ENCODE results near the gene CTSL. TPM values are rescaled to one million over a fixed set of nuclear protein-coding genes. Genes with fewer than 3 reads are reported as not detected.
"Not testable (repeated sequence)": the region's sequence is repeated elsewhere in the genome, so short reads cannot be mapped to it uniquely, and the experiment has no call there.

Gene CTSL
- polyA plus RNA-seq, 2 of the 4 experiments (the other 2 are of a cell fraction), result 725 to 902 TPM

DNA sequence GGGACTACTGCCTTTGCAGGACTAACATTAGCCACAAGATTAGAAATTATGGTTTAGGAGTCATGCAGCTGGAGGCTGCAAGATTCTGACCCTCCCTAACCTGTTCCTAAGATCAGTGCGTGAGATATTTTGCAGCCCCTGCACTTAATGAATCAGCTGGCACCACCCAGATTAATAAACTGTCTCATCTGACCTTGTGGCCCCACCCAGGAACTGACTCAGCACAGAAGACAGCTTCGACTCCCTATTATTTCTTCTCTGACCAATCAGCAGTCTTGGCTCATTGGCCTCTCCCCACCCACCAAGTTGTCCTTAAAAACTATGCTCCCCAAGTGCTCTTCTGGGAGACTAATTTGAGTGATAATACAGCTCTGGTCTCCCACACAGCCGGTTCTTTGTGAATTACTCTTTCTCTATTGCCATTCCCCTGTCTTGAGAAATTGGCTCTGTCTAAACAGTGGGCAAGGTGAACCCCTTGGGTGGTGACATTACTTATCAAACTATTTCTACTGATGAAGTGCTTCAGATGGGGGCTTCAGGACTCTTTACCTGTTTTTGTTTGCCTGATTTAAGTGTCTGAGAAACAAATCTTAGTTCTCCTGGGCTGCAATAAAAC, 17.0 kb downstream of the CTSL start:
- no peak overlapping the region for H3K4me2 ChIP-seq
- H3K9me3 ChIP-seq, result no peaks in the 10 kb centered on the region
- ATAC-seq, result no peak
- CTCF ChIA-PET, result interaction anchor here (1.0 kb wide), 1 partner anchor 14 kb away, joined by 3 read pairs; no protein-coding TSS in a partner anchor
- DNase-seq (ENCODE audit: low read depth in 1 of 2, low spot score in 1 of 2), result no peak
- POLR2A ChIA-PET, result no interaction called here
- TF ChIP-seq, protein P1, sequence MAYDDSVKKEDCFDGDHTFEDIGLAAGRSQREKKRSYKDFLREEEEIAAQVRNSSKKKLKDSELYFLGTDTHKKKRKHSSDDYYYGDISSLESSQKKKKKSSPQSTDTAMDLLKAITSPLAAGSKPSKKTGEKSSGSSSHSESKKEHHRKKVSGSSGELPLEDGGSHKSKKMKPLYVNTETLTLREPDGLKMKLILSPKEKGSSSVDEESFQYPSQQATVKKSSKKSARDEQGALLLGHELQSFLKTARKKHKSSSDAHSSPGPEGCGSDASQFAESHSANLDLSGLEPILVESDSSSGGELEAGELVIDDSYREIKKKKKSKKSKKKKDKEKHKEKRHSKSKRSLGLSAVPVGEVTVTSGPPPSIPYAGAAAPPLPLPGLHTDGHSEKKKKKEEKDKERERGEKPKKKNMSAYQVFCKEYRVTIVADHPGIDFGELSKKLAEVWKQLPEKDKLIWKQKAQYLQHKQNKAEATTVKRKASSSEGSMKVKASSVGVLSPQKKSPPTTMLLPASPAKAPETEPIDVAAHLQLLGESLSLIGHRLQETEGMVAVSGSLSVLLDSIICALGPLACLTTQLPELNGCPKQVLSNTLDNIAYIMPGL (CRISPR knock-in tag; IDR thresholded peaks at IDR 0.05; ENCODE audit: borderline replicate concordance), result no peak
- no peak for TF ChIP-seq TFCP2L1 (CRISPR knock-in tag; IDR thresholded peaks at IDR 0.05)
- TF ChIP-seq, protein P2, sequence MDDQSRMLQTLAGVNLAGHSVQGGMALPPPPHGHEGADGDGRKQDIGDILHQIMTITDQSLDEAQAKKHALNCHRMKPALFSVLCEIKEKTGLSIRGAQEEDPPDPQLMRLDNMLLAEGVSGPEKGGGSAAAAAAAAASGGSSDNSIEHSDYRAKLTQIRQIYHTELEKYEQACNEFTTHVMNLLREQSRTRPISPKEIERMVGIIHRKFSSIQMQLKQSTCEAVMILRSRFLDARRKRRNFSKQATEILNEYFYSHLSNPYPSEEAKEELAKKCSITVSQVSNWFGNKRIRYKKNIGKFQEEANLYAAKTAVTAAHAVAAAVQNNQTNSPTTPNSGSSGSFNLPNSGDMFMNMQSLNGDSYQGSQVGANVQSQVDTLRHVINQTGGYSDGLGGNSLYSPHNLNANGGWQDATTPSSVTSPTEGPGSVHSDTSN (IDR thresholded peaks at IDR 0.05), result no peak
- no peak for TF ChIP-seq ESRRA (IDR thresholded peaks at IDR 0.05; ENCODE audit: borderline replicate concordance, low read length)
- TF ChIP-seq MYC (IDR thresholded peaks at IDR 0.05; ENCODE audit: borderline replicate concordance, low read length), result no peak
- no peak for TF ChIP-seq CHD2 (IDR thresholded peaks at IDR 0.05; ENCODE audit: low read length, partially characterized antibody)
- no peak for TF ChIP-seq FOSL2 (IDR thresholded peaks at IDR 0.05)
- TF ChIP-seq FOSL2 (CRISPR knock-in tag; IDR thresholded peaks at IDR 0.05), result no peak
- TF ChIP-seq, protein P3, sequence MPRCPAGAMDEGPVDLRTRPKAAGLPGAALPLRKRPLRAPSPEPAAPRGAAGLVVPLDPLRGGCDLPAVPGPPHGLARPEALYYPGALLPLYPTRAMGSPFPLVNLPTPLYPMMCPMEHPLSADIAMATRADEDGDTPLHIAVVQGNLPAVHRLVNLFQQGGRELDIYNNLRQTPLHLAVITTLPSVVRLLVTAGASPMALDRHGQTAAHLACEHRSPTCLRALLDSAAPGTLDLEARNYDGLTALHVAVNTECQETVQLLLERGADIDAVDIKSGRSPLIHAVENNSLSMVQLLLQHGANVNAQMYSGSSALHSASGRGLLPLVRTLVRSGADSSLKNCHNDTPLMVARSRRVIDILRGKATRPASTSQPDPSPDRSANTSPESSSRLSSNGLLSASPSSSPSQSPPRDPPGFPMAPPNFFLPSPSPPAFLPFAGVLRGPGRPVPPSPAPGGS (IDR thresholded peaks at IDR 0.05), result no peak
- TF ChIP-seq NFE2L2 (conservative IDR thresholded peaks at IDR 0.05; ENCODE audit: low read length), result no peak
- TF ChIP-seq, protein P4, sequence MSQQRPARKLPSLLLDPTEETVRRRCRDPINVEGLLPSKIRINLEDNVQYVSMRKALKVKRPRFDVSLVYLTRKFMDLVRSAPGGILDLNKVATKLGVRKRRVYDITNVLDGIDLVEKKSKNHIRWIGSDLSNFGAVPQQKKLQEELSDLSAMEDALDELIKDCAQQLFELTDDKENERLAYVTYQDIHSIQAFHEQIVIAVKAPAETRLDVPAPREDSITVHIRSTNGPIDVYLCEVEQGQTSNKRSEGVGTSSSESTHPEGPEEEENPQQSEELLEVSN (IDR thresholded peaks at IDR 0.05; ENCODE audit: borderline replicate concordance, low read depth), result no peak
- no peak for TF ChIP-seq JUNB (IDR thresholded peaks at IDR 0.05)
- 60% methylated on average over 3 of the region's 3 CpGs for WGBS (ENCODE audit: missing lambda C conversion rate)
- FAIRE-seq, result no peak
- peaks cover 5% of the 10 kb centered on the region; the same call in 1 of the 3 replicates for H3K4me1 ChIP-seq
- no peak overlapping the region for H3K27ac ChIP-seq
- no peak overlapping the region for H3K4me3 ChIP-seq

DNA sequence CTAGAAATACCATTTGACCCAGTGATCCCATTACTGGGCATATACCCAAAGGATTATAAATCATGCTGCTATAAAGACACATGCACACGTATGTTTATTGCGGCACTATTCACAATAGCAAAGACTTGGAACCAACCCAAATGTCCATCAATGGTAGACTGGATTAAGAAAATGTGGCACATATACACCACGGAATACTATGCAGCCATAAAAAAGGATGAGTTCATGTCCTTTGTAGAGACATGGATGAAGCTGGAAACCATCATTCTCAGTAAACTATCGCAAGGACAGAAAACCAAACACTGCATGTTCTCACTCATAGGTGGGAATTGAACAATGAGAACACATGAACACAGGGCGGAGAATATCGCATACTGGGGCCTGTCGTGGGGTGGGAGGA, 18.3 kb downstream of the CTSL start:
- H3K4me1 ChIP-seq; H3K27ac ChIP-seq; ATAC-seq; DNase-seq (ENCODE audit: low read depth in 1 of 2, low spot score in 1 of 2); H3K9me3 ChIP-seq; H3K4me3 ChIP-seq; H3K4me2 ChIP-seq; POLR2A ChIA-PET; FAIRE-seq: not testable (repeated sequence)
- WGBS (ENCODE audit: missing lambda C conversion rate), result 75% methylated on average over 7 of the region's 7 CpGs
- CTCF ChIA-PET, result interaction anchor here (1.0 kb wide), 1 partner anchor 15 kb away, joined by 3 read pairs; no protein-coding TSS in a partner anchor

DNA sequence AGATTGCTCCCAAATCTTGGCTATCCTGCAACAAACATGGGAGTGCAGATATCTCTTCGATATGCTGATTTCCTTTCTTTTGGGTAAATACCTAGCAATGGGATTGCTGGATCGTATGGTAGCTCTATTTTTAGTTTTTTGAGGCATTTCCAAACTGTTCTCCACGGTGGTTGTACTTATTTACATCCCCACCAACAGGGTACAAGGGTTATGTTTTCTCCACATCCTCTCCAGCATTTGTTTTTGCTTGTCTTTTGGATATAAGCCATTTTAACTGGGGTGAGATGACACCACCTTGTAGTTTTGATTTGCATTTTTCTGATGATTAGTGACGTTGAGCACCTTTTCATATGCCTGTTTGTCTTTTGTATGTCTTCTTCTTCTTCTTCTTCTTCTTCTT, 20.3 kb downstream of the CTSL start:
- ChIA-PET POLR2A (no interaction called here), CTCF (interaction anchor here (1.0 kb wide), 1 partner anchor 10 kb away, joined by 4 read pairs; no protein-coding TSS in a partner anchor)
- Histone ChIP-seq H3K4me1 (no peaks in the 10 kb centered on the region), H3K4me3 (no peak overlapping the region), H3K4me2 (no peak overlapping the region), H3K27ac (no peak overlapping the region), H3K9me3 (no peaks in the 10 kb centered on the region)
- FAIRE-seq (no peak), ATAC-seq (no peak), DNase-seq (ENCODE audit: low read depth in 1 of 2, low spot score in 1 of 2) (no peak)
- 30% methylated on average over 4 of the region's 4 CpGs for WGBS (ENCODE audit: missing lambda C conversion rate)
- TF ChIP-seq JUN (IDR thresholded peaks at IDR 0.05) (no peak), HOXB13 (CRISPR knock-in tag; IDR thresholded peaks at IDR 0.05; ENCODE audit: low read depth) (no peak), MAZ (IDR thresholded peaks at IDR 0.05; ENCODE audit: borderline replicate concordance, low read depth, low read length) (no peak), RARB (CRISPR knock-in tag; IDR thresholded peaks at IDR 0.05) (no peak), RCOR1 (IDR thresholded peaks at IDR 0.05; ENCODE audit: low read depth, low read length) (no peak), FOXS1 (CRISPR knock-in tag; IDR thresholded peaks at IDR 0.05) (no peak), TP53 (CRISPR knock-in tag; IDR thresholded peaks at IDR 0.05) (no peak), ZC3H11A (IDR thresholded peaks at IDR 0.05) (no peak), SMC3 (IDR thresholded peaks at IDR 0.05) (no peak), HOXA7 (CRISPR knock-in tag; IDR thresholded peaks at IDR 0.05) (no peak), NPAS2 (CRISPR knock-in tag; IDR thresholded peaks at IDR 0.05; ENCODE audit: borderline replicate concordance) (no peak)
- TF ChIP-seq, protein P2 (IDR thresholded peaks at IDR 0.05), result no peak
